K562 (cell line): ENCODE measurements around the gene LONP1. TPM values are rescaled to one million over a fixed set of nuclear protein-coding genes. Genes with fewer than 3 reads are reported as not detected.

Source experiments
- ATAC-seq: fragments of 200-7000 bp; cut with Tn5 transposase; 3 replicates; pipeline ENCODE4 v1.9.1; 2020; ENCODE audit warnings: moderate library complexity
- BruUV-seq: library from RNA; stranded (reverse); fragments of 400-500 nt; replicated peaks from 2 replicates; lab custom pipeline; 2021; lab: Mats Ljungman, UMichigan
- CTCF ChIA-PET: fragments of 300-600 bp; formaldehyde crosslinking; extraction: SDS; loops from one replicate; lab custom pipeline; 2021; ENCODE audit warnings: low intra/inter-chr PET ratio; lab: Yijun Ruan, JAX
- POLR2A ChIA-PET: fragments of 300-600, 350-650 bp; sonication (Branson Sonifier 250); formaldehyde crosslinking; extraction: SDS; loops from one replicate; lab custom pipeline; 2021; ENCODE audit warnings: antibody characterized with exemption, inconsistent platforms; lab: Yijun Ruan, JAX
- DNase-seq, 4 experiments: peaks; one replicate each; pipeline versions ENCODE4 v3.0.0 to v3.0.0-alpha.2; 2011 to 2018; ENCODE audit warnings: low spot score in 3 of 4, mixed read lengths in 3 of 4; ENCODE audit errors: extremely low read depth in 1 of 4
- FAIRE-seq: peaks from 2 replicates; lab custom pipeline; 2011; peaks lifted over from hg19 to GRCh38; lab: Jason Lieb, UNC
- H2AFZ ChIP-seq: 2 replicates; pipeline ENCODE4 v1.6.0; 2011; ENCODE audit warnings: low read depth, low read length, control low read depth, inconsistent platforms
- H3K27ac ChIP-seq: fragments of 200-600 bp; 3 replicates; pipeline ENCODE4 v1.8.0; 2011; ENCODE audit warnings: low read depth, mild to moderate bottlenecking, control low read depth, inconsistent platforms, low read length, moderate library complexity, mixed read lengths; ENCODE audit errors: extremely low read depth
- H3K27me3 ChIP-seq, 2 experiments: fragments of 300-600 bp in 1 of 2; 2 replicates in 1 of 2; 3 replicates in 1 of 2; pipeline versions ENCODE4 v1.6.0 to v1.8.0; 2011; ENCODE audit warnings: inconsistent platforms in 2 of 2, low read length in 2 of 2, mild to moderate bottlenecking in 1 of 2, mixed read lengths in 1 of 2, moderate library complexity in 1 of 2; ENCODE audit not compliant: control insufficient read depth in 2 of 2, insufficient read depth in 2 of 2
- H3K36me3 ChIP-seq: fragments of 300-600 bp; 3 replicates; pipeline ENCODE4 v1.8.0; 2011; ENCODE audit warnings: mild to moderate bottlenecking, low read length, inconsistent platforms; ENCODE audit not compliant: control insufficient read depth, insufficient read depth
- H3K4me1 ChIP-seq, 2 experiments: fragments of 200-600 bp in 1 of 2; replicated peaks in 1 of 2; 2 replicates in 1 of 2; 3 replicates in 1 of 2; pipeline versions ENCODE4 v1.5.1 to v1.8.0; 2011; ENCODE audit warnings: inconsistent platforms in 2 of 2, low read length in 2 of 2, mild to moderate bottlenecking in 1 of 2, mixed read lengths in 1 of 2, moderate library complexity in 1 of 2; ENCODE audit not compliant: control insufficient read depth in 2 of 2, insufficient read depth in 2 of 2
- H3K4me2 ChIP-seq: 2 replicates; pipeline ENCODE4 v1.6.1; 2011; ENCODE audit warnings: low read length, control low read depth, inconsistent platforms, mixed read lengths; ENCODE audit not compliant: insufficient read depth
- H3K4me3 ChIP-seq: fragments of 200-600 bp; sonication (generic), shearing (Covaris generic); 2 replicates; pipeline ENCODE4 v1.5.1; 2016; ENCODE audit warnings: control low read depth, inconsistent platforms
- H3K79me2 ChIP-seq: fragments of 200-600 bp; 3 replicates; pipeline ENCODE4 v1.8.0; 2011; ENCODE audit warnings: low read length, inconsistent platforms; ENCODE audit not compliant: control insufficient read depth, insufficient read depth
- H3K9ac ChIP-seq, 2 experiments: 2 replicates each; pipeline versions ENCODE4 v1.6.0 to v1.6.1; 2011; ENCODE audit warnings: low read depth in 2 of 2, low read length in 2 of 2, control low read depth in 1 of 2, inconsistent platforms in 1 of 2, mild to moderate bottlenecking in 1 of 2, mixed read lengths in 1 of 2; ENCODE audit not compliant: insufficient read depth in 1 of 2
- H3K9me1 ChIP-seq: one replicate; pipeline ENCODE4 v1.6.0; 2011; ENCODE audit warnings: inconsistent platforms, mild to moderate bottlenecking, low read length, moderate library complexity; ENCODE audit not compliant: control insufficient read depth, insufficient read depth
- H3K9me3 ChIP-seq: replicated peaks from 2 replicates; pipeline ENCODE4 v1.5.1; 2011; ENCODE audit warnings: low read depth, low read length, inconsistent platforms; ENCODE audit not compliant: control insufficient read depth, insufficient read depth
- H4K20me1 ChIP-seq: replicated peaks from 2 replicates; pipeline ENCODE4 v1.6.1; 2011; ENCODE audit warnings: low read length, inconsistent platforms, mixed read lengths; ENCODE audit not compliant: control insufficient read depth, insufficient read depth
- BACH1 ChIP-seq: fragments of 200-800 bp; sonication (Bioruptor generic); IDR thresholded peaks from 2 replicates; pipeline ENCODE4 v1.6.1; 2016; ENCODE audit warnings: missing genetic modification characterization, missing compliant biosample characterization
- CHD2 ChIP-seq: IDR thresholded peaks from 2 replicates; pipeline ENCODE4 v1.6.1; 2011; ENCODE audit warnings: low read depth, low read length
- CREM ChIP-seq: IDR thresholded peaks from 2 replicates; pipeline ENCODE4 v1.6.1; 2014; ENCODE audit warnings: antibody characterized with exemption, low read depth
- ERF ChIP-seq: fragments of 450-650 bp; formaldehyde crosslinking; IDR thresholded peaks from 2 replicates; pipeline ENCODE4 v1.4.0; 2020; ENCODE audit warnings: mild to moderate bottlenecking, mixed read lengths
- HBP1 ChIP-seq: fragments of 450-650 bp; formaldehyde crosslinking; IDR thresholded peaks from 2 replicates; pipeline ENCODE4 v1.4.0; 2022; ENCODE audit warnings: missing genetic modification characterization
- KLF13 ChIP-seq: fragments of 450-650 bp; IDR thresholded peaks from 2 replicates; pipeline ENCODE4 v1.6.1; 2016; ENCODE audit warnings: missing genetic modification characterization, low read depth, mild to moderate bottlenecking, missing compliant biosample characterization, moderate library complexity, borderline replicate concordance
- LCOR ChIP-seq: sonication (generic); formaldehyde crosslinking; IDR thresholded peaks from 2 replicates; pipeline ENCODE4 v1.8.0; 2022; ENCODE audit warnings: mild to moderate bottlenecking, missing genetic modification reagents
- MEIS2 ChIP-seq: fragments of 450-650 bp; IDR thresholded peaks from 2 replicates; pipeline ENCODE4 v1.6.1; 2014; ENCODE audit warnings: mild to moderate bottlenecking; ENCODE audit not compliant: partially characterized antibody
- OTX1 ChIP-seq: fragments of 450-650 bp; formaldehyde crosslinking; IDR thresholded peaks from 2 replicates; pipeline ENCODE4 v1.4.0; 2022; ENCODE audit warnings: mild to moderate bottlenecking
- POLR2G ChIP-seq: fragments of 200-400 bp; formaldehyde crosslinking; IDR thresholded peaks from 2 replicates; pipeline ENCODE4 v1.6.1; 2017; ENCODE audit warnings: low read depth, mild to moderate bottlenecking, antibody characterized with exemption, low read length, moderate library complexity
- RBM22 ChIP-seq: fragments of 200-400 bp; formaldehyde crosslinking; IDR thresholded peaks from 2 replicates; pipeline ENCODE4 v1.6.1; 2018; ENCODE audit warnings: low read length, low read depth; ENCODE audit not compliant: poor library complexity, severe bottlenecking
- RUNX1 ChIP-seq: sonication (generic); IDR thresholded peaks from 2 replicates; pipeline ENCODE4 v1.6.1; 2016; ENCODE audit warnings: antibody characterized with exemption, low read depth
- SRSF3 ChIP-seq: fragments of 200-400 bp; formaldehyde crosslinking; IDR thresholded peaks from 2 replicates; pipeline ENCODE4 v1.6.1; 2016; ENCODE audit warnings: mild to moderate bottlenecking, low read length, moderate library complexity; ENCODE audit not compliant: insufficient read depth
- SUPT5H ChIP-seq: fragments of 450-650 bp; IDR thresholded peaks from 2 replicates; pipeline ENCODE4 v1.6.1; 2016
- ZBTB7A ChIP-seq: IDR thresholded peaks from 2 replicates; pipeline ENCODE4 v1.6.1; 2011; ENCODE audit warnings: low read depth, mild to moderate bottlenecking, low read length, moderate library complexity, borderline replicate concordance; ENCODE audit not compliant: control insufficient read depth
- ZNF12 ChIP-seq: sonication (generic); formaldehyde crosslinking; IDR thresholded peaks from 2 replicates; pipeline ENCODE4 v1.4.0; 2020; ENCODE audit warnings: mild to moderate bottlenecking, missing genetic modification reagents
- ZNF830 ChIP-seq: fragments of 250-450 bp; sonication (Bioruptor Pico); IDR thresholded peaks from 2 replicates; pipeline ENCODE4 v1.5.0; 2021; ENCODE audit warnings: mild to moderate bottlenecking
- WGBS: fragments of 100-300 bp; shearing (Covaris generic); methylation state at CpG from one replicate; pipeline ENCODE4 v1.1.6; 2016; ENCODE audit warnings: low coverage, mixed read lengths; ENCODE audit not compliant: insufficient coverage; ENCODE audit errors: missing lambda C conversion rate; 5-methylcytosine and 5-hydroxymethylcytosine counted together
- in situ Hi-C: fragments of 300-500 bp; cut with MboI; formaldehyde crosslinking; loops from 4 replicates; pipeline ENCODE4 v1.15.0; 2018; ENCODE audit warnings: inconsistent platforms, mixed read lengths
- intact Hi-C: fragments of 100-400 bp; cut with micrococcal nuclease; formaldehyde crosslinking; loops from 2 replicates; pipeline ENCODE4 v1.14.2; 2022
- polyA plus RNA-seq, 8 experiments: library from polyadenylated mRNA; depleted of rRNA in 4 of 8; stranded (reverse) in 5 of 8; unstranded in 3 of 8; fragments of >200 nt; fragmentation: Nextera tagmentation in 2 of 8; fragmentation: Illumina TruSeq in 1 of 8; extraction: Ambion mirVana in 2 of 8; extraction: Trizol in 1 of 8; gene quantifications; 2 replicates each; pipeline versions ENCODE4 v1.2.1 to v1.2.3, GENCODE V29; 2011 to 2014; ENCODE audit warnings: inconsistent platforms in 1 of 8, missing spikeins in 1 of 8
- total RNA-seq, 7 experiments: library from RNA; depleted of rRNA in 6 of 7; stranded (reverse); fragments of >200 nt in 6 of 7; fragmentation: Illumina TruSeq in 2 of 7; extraction: Trizol in 2 of 7; gene quantifications; 2 replicates each; pipeline versions ENCODE4 v1.2.1 to v1.2.3, GENCODE V29; 2011 to 2021; ENCODE audit warnings: low replicate concordance in 1 of 7

The LONP1 gene
- total and polyA plus RNA-seq, 9 of the 15 experiments (the other 6 are each of a cell fraction or from before 2014, with no cell fraction given): 1.1 to 238 (median 84.5) TPM

GRCh38 chr19:5690955-5691821 is 28.8 kb downstream of the LONP1 start:
- ChIA-PET CTCF (interaction anchor here (0.6 to 0.9 kb wide), 2 partner anchors 29 to 76 kb away, joined by 3 to 4 read pairs; partner anchors contain the start of genes CATSPERD and LONP1), POLR2A (interaction anchor here (0.5 to 3.0 kb wide), 18 partner anchors 9 to 900 kb away, joined by 3 to 31 read pairs (median 6); partner anchors contain the start of genes CATSPERD, DUS3L, LONP1 and MICOS13)
- BruUV-seq: TSS peak; percentile 87
- peak overlapping the region; percentile 93 for H3K4me2 ChIP-seq
- peak overlapping the region; percentile 94 to 98 for H3K9ac ChIP-seq
- peak; percentile 11 for FAIRE-seq
- peak overlapping the region; percentile 96 for H3K27ac ChIP-seq
- peak overlapping the region; percentile 100 for H3K4me3 ChIP-seq
- intact Hi-C loops: loop anchor here (2.0 kb wide), 1 partner anchor 100 kb away; the partner anchor contains the start of gene DUS3L
- H2AFZ ChIP-seq: no peak overlapping the region
- H3K9me3 ChIP-seq: no peaks in the 10 kb centered on the region
- ATAC-seq: peak; percentile 8
- no peaks in the 10 kb centered on the region for H3K27me3 ChIP-seq
- H4K20me1 ChIP-seq: peaks cover 48% of the 10 kb centered on the region
- DNase-seq: peak; percentile 62 to 68 (median 64)
- under 1% methylated on average over 51 of the region's 54 CpGs for whole genome bisulfite sequencing
- in situ Hi-C loops: no loop called here
- H3K4me1 ChIP-seq: peaks cover 17 to 75% of the 10 kb centered on the region in 2 experiments
- H3K36me3 ChIP-seq: peaks cover 59% of the 10 kb centered on the region
- H3K79me2 ChIP-seq: peaks cover 60% of the 10 kb centered on the region
- peaks cover 17% of the 10 kb centered on the region for H3K9me1 ChIP-seq
- TF ChIP-seq SRSF3 (no peak), ZNF830 (CRISPR knock-in tag) (0 out of 2 replicates have a peak, but pooled peaks have one; percentile 81), CHD2 (peak; percentile 36; the same call in 1 of the 2 replicates), HBP1 (CRISPR knock-in tag) (peak; percentile 9; the same call in 1 of the 2 replicates), OTX1 (CRISPR knock-in tag) (peak; percentile 28; the same call in 1 of the 2 replicates), POLR2G (peak; percentile 77), RUNX1 (peak; percentile 59; the same call in 1 of the 2 replicates), SUPT5H (peak; percentile 42), BACH1 (no peak), CREM (no peak), ZNF12 (CRISPR knock-in tag) (0 out of 2 replicates have a peak, but pooled peaks have one; percentile 9), KLF13 (tag) (peak; percentile 42; the same call in 1 of the 2 replicates), ERF (CRISPR knock-in tag) (0 out of 2 replicates have a peak, but pooled peaks have one; percentile 9), MEIS2 (peak; percentile 34), LCOR (peak; percentile 4; the same call in 1 of the 2 replicates), RBM22 (peak; percentile 92), ZBTB7A (peak; percentile 32; the same call in 1 of the 2 replicates)
